Lower leg skin (tissue), 4 donors: Measurements from ENCODE around the gene FAM170B. TPM values are rescaled to one million over a fixed set of nuclear protein-coding genes. Genes with fewer than 3 reads are reported as not detected.

Source experiments
- DNase-seq, 2 donors: peaks; one replicate each; pipeline ENCODE4 v3.0.0-alpha.2; 2019; ENCODE audit warnings: low spot score in 2 of 2
- H3K4me3 ChIP-seq: fragments of 200-600 bp; sonication (generic); 2 replicates; pipeline ENCODE4 v1.5.1; 2017; ENCODE audit warnings: mild to moderate bottlenecking, low read depth; ENCODE audit not compliant: poor library complexity, severe bottlenecking
- POLR2A ChIP-seq, 2 donors: fragments of 450-650 bp; IDR thresholded peaks; one replicate each; pipeline ENCODE4 v1.6.1; 2016 to 2017; ENCODE audit warnings: antibody characterized with exemption in 2 of 2, mild to moderate bottlenecking in 1 of 2, moderate library complexity in 1 of 2
- WGBS, 2 donors: methylation state at CpG; one replicate each; pipeline ENCODE4 v1.1.5; 2018; 5-methylcytosine and 5-hydroxymethylcytosine counted together
- intact Hi-C: fragments of 100-400 bp; cut with DNase I; formaldehyde crosslinking; loops from one replicate; pipeline ENCODE4 v1.15.0; 2023; ENCODE audit warnings: low total_unique reads
- total RNA-seq, 4 donors: library from RNA; depleted of rRNA; stranded (reverse); fragments of >200 nt; gene quantifications; one replicate each; pipeline ENCODE4 v1.1.0, GENCODE V29; 2016
- TF ChIP-seq, protein P1 (sequence below), 3 donors: fragments of 450-650 bp; IDR thresholded peaks; one replicate each; pipeline ENCODE4 v1.5.1; 2016; ENCODE audit warnings: antibody characterized with exemption in 3 of 3, mild to moderate bottlenecking in 3 of 3, moderate library complexity in 2 of 3

FAM170B gene
- total RNA-seq, 4 donors from 2014 or later = not detected

DNA sequence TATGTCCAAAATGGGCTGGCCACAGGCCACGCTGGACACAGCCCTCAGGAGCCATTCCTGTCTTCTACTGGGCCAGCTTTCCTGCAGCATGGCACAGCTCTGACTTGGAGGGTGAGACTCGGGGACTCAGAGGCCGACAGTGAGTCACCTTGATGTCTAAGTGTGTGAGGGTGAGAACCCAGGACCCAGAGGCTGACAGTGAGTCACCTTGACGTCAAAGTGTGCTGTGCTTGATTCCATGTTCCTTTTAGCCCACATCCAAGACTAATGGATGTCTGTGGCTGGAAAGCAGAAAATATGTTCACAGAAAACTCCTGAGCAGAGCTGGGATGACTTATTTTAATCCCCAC, 6.0 kb upstream of the FAM170B start:
- H3K4me3 ChIP-seq = no peak overlapping the region
- no peak for DNase-seq
- WGBS, 2 donors = 66 to 81% methylated on average over 4 of the region's 4 CpGs
- TF ChIP-seq, protein P1, sequence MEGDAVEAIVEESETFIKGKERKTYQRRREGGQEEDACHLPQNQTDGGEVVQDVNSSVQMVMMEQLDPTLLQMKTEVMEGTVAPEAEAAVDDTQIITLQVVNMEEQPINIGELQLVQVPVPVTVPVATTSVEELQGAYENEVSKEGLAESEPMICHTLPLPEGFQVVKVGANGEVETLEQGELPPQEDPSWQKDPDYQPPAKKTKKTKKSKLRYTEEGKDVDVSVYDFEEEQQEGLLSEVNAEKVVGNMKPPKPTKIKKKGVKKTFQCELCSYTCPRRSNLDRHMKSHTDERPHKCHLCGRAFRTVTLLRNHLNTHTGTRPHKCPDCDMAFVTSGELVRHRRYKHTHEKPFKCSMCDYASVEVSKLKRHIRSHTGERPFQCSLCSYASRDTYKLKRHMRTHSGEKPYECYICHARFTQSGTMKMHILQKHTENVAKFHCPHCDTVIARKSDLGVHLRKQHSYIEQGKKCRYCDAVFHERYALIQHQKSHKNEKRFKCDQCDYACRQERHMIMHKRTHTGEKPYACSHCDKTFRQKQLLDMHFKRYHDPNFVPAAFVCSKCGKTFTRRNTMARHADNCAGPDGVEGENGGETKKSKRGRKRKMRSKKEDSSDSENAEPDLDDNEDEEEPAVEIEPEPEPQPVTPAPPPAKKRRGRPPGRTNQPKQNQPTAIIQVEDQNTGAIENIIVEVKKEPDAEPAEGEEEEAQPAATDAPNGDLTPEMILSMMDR (IDR thresholded peaks at IDR 0.05) = no peak
- TF ChIP-seq POLR2A (IDR thresholded peaks at IDR 0.05) = no peak
- intact Hi-C loops = no loop called here

DNA sequence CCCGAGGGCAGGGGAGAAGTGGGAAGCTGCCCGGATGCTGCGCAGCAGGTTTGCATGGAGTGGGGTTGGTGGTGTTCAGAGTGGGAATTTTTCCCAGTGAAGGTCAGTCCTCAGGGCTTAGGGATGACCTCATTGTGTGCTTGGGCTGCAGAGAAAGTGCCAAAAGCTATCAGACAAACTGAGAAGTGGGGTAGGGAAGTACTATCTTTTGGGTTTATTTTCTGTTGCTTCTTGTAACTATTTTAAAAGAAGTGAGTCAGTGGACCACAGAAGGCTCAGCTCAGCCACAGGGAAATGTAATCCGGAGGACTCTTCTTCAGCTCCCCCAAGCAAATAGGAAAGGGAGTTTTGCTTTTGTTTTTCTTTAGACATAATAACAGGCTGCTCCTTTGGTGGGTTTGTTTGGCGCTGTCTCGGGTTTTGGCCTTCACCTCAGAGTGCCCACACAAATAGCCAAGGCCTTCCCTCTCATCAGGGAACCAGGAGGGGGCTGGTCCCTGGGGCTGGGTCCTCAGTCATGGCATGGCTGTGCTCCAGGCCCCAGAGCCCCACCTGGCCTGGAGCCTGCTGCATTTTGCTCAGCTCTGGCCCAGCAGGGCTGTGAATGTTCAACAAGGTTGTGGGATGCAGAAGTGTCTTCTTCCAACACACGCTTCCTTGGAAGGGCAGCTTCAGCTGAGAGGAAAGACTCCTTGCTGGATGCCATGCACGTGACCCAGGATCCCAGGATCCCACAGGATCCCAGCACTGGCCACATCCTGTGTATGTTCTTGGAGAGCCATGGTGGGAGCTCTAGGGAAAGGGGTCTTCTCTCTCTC, 5.4 kb upstream of the FAM170B start:
- TF ChIP-seq POLR2A (IDR thresholded peaks at IDR 0.05) = no peak
- TF ChIP-seq, protein P1 (IDR thresholded peaks at IDR 0.05) = no peak
- WGBS, 2 donors = 49 to 54% methylated on average over 8 of the region's 8 CpGs
- intact Hi-C loops = no loop called here
- no peak overlapping the region for H3K4me3 ChIP-seq
- no peak for DNase-seq

DNA sequence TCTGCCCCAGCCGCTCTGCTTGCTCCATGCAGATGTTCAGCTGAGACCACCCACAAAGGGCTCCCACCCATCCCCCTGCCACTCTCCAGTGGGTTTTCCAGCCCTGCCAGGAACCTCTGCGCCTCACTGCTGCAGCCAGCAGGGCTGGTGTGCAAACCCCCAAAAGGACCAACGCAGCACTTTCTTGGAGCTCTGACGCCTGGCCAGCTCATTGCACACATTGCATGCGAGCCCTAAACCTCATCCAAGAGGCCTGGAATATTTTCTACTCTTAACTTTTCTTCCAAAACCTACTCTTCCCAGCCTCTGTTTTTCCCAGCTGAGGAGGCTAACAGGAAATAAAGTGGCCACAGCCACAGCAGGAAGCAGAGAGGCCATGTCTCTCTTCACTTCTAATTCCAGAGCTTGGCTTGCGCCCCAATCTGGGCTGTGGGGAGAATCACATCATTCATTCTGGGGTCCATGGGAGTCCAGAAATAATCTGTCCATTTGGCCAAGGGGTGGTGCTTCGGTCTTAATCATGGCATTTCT, 4.6 kb upstream of the FAM170B start:
- TF ChIP-seq POLR2A (IDR thresholded peaks at IDR 0.05) = no peak
- TF ChIP-seq, protein P1 (IDR thresholded peaks at IDR 0.05) = no peak
- intact Hi-C loops = no loop called here
- WGBS, 2 donors = 66 to 69% methylated on average over 7 of the region's 7 CpGs
- H3K4me3 ChIP-seq = no peak overlapping the region
- no peak for DNase-seq

DNA sequence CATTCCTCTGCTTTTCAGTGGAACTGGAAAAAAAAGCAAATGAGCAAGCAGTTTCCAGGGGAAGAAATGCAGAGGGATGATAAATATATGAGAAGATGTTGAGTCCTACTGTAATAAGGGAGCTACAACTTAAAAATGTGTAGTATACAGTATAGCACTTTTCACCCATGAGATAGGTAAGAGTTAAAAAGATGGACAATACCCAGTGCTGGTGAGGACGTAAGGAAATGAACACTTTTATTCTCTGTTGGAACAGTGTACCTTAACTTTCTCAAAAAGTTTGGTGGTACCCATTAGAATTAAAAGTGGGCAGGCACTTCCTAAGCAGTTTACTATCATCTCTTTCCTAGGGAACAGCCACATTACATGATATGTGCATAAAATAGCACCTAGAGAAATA, 2.7 kb upstream of the FAM170B start:
- DNase-seq = no peak
- 55 to 59% methylated on average over 1 of the region's 1 CpG for WGBS, 2 donors
- intact Hi-C loops = no loop called here
- no peak overlapping the region for H3K4me3 ChIP-seq
- TF ChIP-seq, protein P1 (IDR thresholded peaks at IDR 0.05) = no peak
- no peak for TF ChIP-seq POLR2A (IDR thresholded peaks at IDR 0.05)

DNA sequence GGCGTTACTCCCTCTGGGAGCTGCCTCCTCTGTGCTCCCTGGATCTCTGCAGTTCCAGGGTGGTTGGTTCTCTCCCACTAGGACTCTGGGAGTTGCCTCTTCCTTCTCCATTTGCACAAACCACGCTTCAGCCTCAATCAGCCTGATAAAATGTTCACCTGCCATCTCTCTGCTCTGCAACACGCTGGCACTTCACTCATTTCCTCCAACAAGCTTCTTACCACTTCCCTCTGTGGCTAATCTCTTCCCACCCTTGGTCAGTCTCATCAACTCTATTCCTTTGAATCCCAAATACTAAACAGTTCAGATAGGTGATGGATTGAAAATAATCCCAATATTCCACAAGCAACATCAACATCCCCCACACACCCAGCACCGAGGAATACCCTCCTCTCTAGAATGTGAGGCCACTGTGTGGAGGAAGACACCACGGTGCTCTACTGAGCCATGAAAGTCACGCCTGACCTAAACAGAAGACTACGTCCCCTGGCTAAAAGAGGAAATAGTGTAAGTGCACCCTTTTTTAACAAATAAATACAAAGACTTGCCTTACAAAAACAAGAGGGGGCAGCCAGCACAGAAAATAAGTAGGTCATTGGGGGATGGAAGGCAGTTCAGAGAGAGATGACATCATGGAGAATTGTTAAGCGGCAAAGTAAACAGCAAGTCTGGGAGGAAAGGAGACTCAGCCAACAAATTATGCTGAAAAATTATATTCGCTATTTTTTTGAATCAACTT, 1.9 kb upstream of the FAM170B start:
- intact Hi-C loops = no loop called here
- no peak for DNase-seq
- H3K4me3 ChIP-seq = no peak overlapping the region
- TF ChIP-seq, protein P1 (IDR thresholded peaks at IDR 0.05) = no peak
- no peak for TF ChIP-seq POLR2A (IDR thresholded peaks at IDR 0.05)
- 40 to 64% methylated on average over 9 of the region's 9 CpGs for WGBS, 2 donors
